ENCODE measurements around the gene NOL8. TPM values are rescaled to one million over a fixed set of nuclear protein-coding genes. Genes with fewer than 3 reads are reported as not detected.

The NOL8 gene
- 58.7 TPM for total RNA-seq
- 10 to 100 TPM; 23.5 to 28.5 (median 26.6) TPM for polyA plus RNA-seq

DNA sequence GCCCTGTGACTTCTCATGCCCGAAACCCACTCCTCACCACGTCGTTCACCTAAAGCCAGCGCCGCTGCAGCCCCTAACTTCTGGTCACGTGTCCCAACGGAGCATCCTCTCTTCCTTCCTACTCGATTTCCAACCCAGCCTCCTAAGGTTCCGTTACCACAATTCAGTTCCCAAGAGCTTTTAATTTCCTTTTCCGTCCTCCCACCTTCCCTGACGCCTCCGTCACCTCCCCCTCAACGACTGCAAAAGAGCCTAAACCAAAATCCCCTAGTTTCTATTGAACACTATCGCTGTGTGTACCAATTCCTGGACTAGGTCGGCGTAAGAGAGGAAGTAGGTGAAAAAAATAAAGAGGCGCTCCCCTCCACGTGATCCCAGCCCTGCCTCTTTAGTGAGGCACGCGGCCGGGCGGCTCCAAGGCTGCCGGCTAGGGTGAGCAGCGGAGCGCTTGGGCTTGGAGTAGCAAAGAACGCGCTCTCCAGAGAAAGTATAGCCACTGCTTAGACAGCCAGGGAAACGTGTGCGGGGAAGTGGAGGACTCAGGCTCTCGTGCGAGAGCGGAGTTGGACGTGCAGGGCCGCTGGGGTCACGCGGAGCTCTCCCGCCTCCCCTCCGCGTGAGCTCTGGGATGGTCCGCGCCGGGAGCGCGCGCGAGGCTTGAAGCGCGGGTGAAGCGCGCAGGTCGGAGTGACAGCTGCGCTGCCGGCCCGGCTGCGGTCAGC lies at the start of gene NOL8, which contains the start of gene CENPP:
NOL8 (minus strand) TSS at position 82 of the 722 bp plus-strand sequence. CDS start 1,189 bp downstream, outside the sequence.
CENPP (plus strand) TSS at position 685 of the 722 bp plus-strand sequence.
- DNase-seq (peak; percentile 77 to 94 (median 91)), ATAC-seq (ENCODE audit: low read depth in 2 of 2) (peak; percentile 96)
- Mint-ChIP-seq H3K27ac (peak within 1 kb of the TSS; percentile 98 to 100 (median 99)), H3K4me1 (peaks cover 17 to 50% (median 33%) of the 10 kb centered on the region in 4 donors), H3K27me3 (peaks cover 5% of the 10 kb centered on the region), H3K4me3 (peak within 1 kb of the TSS; percentile 92 to 100 (median 99)), H3K36me3 (peaks cover 18% of the 10 kb centered on the region), H3K9me3 (no peaks in the 10 kb centered on the region)
- Histone ChIP-seq H3K27me3 (ENCODE audit: control insufficient read depth, insufficient read depth, low read length) (no peaks in the 10 kb centered on the region), H3K4me1 (ENCODE audit: control insufficient read depth, insufficient read depth, low read length, poor library complexity, severe bottlenecking) (peaks cover 22% of the 10 kb centered on the region), H3K27ac (ENCODE audit: insufficient read depth, low read length, poor library complexity, severe bottlenecking) (peak within 1 kb of the TSS; percentile 92), H3K4me3 (ENCODE audit: low read depth, low read length) (peak within 1 kb of the TSS; percentile 99), H3K36me3 (ENCODE audit: control insufficient read depth, insufficient read depth, low read length) (peaks cover 25% of the 10 kb centered on the region), H3K9me3 (ENCODE audit: control insufficient read depth in 2 of 2, low read length in 2 of 2) (no peaks in the 10 kb centered on the region)

DNA sequence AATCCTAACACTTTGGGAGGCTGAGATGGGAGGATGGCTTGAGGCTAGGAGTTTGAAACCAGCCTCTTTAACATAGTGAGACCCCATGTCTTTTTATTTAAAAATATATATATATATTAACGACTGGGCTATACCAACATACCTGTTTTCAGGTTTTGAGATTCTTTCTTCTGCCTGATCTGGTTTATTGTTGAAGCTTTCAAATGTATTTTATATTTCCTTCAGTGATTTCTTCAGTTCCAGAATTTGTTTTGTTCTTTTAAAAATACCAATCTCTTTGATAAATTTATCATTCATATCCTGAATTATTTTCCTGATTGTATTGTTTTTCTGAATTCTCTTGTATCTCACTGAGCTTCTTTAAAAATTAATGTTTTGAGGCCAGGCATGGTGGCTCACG lies 48.0 kb upstream of the NOL8 start:
- no peak overlapping the region for H3K4me3 ChIP-seq (ENCODE audit: low read depth, low read length)
- H3K27me3 ChIP-seq (ENCODE audit: control insufficient read depth, insufficient read depth, low read length) = no peaks in the 10 kb centered on the region
- no peaks in the 10 kb centered on the region for H3K36me3 ChIP-seq (ENCODE audit: control insufficient read depth, insufficient read depth, low read length)
- Mint-ChIP-seq H3K4me3 (no peak overlapping the region), H3K27ac (no peak overlapping the region), H3K9me3 (peaks cover 0 to 34% (median 13%) of the 10 kb centered on the region in 7 donors), H3K4me1 (peaks cover 0 to 15% (median 3%) of the 10 kb centered on the region in 4 donors), H3K27me3 (no peaks in the 10 kb centered on the region), H3K36me3 (peaks cover 27% of the 10 kb centered on the region)
- no peak overlapping the region for H3K27ac ChIP-seq (ENCODE audit: insufficient read depth, low read length, poor library complexity, severe bottlenecking)
- H3K4me1 ChIP-seq (ENCODE audit: control insufficient read depth, insufficient read depth, low read length, poor library complexity, severe bottlenecking) = no peaks in the 10 kb centered on the region
- DNase-seq = no peak
- H3K9me3 ChIP-seq (ENCODE audit: control insufficient read depth in 2 of 2, low read length in 2 of 2) = peaks cover 8 to 10% of the 10 kb centered on the region in 2 experiments
- no peak for ATAC-seq (ENCODE audit: low read depth in 2 of 2)

DNA sequence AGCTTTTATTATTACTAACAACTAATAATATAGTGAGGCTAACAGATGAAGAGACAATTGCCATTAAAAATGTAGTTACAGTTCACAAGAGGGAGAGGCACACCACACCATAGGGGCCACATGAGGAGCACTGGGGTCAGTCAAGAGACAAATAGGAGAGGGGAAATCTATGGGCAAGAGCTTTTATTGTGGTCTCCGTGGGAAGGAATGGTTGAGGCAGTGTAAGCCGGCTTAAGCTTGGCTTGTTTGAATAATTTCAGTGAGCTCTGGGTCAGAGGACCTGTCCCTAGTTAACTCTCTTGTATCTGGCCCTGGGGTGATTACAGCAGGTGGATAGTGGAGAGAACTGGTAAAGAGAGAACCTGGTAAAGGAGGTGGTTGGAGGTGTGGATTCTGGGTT lies 43.9 kb upstream of the NOL8 start:
- Histone ChIP-seq H3K27me3 (ENCODE audit: control insufficient read depth, insufficient read depth, low read length) (no peaks in the 10 kb centered on the region), H3K9me3 (ENCODE audit: control insufficient read depth in 2 of 2, low read length in 2 of 2) (peaks cover 8 to 10% of the 10 kb centered on the region in 2 experiments), H3K4me1 (ENCODE audit: control insufficient read depth, insufficient read depth, low read length, poor library complexity, severe bottlenecking) (no peaks in the 10 kb centered on the region), H3K27ac (ENCODE audit: insufficient read depth, low read length, poor library complexity, severe bottlenecking) (no peak overlapping the region), H3K4me3 (ENCODE audit: low read depth, low read length) (no peak overlapping the region), H3K36me3 (ENCODE audit: control insufficient read depth, insufficient read depth, low read length) (no peaks in the 10 kb centered on the region)
- no peaks in the 10 kb centered on the region for H3K27me3 Mint-ChIP-seq
- DNase-seq (no peak), ATAC-seq (ENCODE audit: low read depth in 2 of 2) (no peak)
- H3K9me3 Mint-ChIP-seq = peaks cover 0 to 14% (median 4%) of the 10 kb centered on the region in 7 donors
- no peak overlapping the region for H3K4me3 Mint-ChIP-seq
- peaks cover 18% of the 10 kb centered on the region for H3K36me3 Mint-ChIP-seq
- no peak overlapping the region for H3K27ac Mint-ChIP-seq
- peaks cover 0 to 5% (median 3%) of the 10 kb centered on the region in 4 donors for H3K4me1 Mint-ChIP-seq

DNA sequence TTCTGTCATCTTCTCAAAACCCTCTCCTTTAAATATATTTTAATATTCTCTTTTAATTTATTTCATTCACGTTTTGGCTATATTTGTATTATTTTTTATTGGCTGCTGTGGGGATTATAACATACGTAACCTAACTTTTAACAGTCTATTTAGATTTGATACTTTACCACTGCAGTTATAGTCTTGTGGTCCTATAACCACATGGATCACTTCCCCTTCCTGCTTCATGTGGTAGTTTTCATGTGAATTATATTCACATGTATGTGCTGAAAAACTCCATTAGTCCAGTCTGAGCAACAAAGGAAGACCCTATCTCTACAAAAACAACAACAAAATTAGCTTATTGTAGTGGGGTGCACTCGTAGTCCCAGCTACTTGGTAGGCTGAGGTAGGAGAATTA lies 34.9 kb upstream of the NOL8 start:
- H3K4me3 ChIP-seq (ENCODE audit: low read depth, low read length) = no peak overlapping the region
- no peaks in the 10 kb centered on the region for H3K4me1 ChIP-seq (ENCODE audit: control insufficient read depth, insufficient read depth, low read length, poor library complexity, severe bottlenecking)
- DNase-seq = no peak
- ATAC-seq (ENCODE audit: low read depth in 2 of 2) = no peak
- Mint-ChIP-seq H3K27ac (no peak overlapping the region), H3K4me3 (no peak overlapping the region), H3K9me3 (peaks cover 0 to 24% (median 6%) of the 10 kb centered on the region in 7 donors), H3K4me1 (peaks cover 0 to 12% (median 3%) of the 10 kb centered on the region in 4 donors), H3K36me3 (peaks cover 19% of the 10 kb centered on the region), H3K27me3 (no peaks in the 10 kb centered on the region)
- H3K27ac ChIP-seq (ENCODE audit: insufficient read depth, low read length, poor library complexity, severe bottlenecking) = no peak overlapping the region
- H3K27me3 ChIP-seq (ENCODE audit: control insufficient read depth, insufficient read depth, low read length) = no peaks in the 10 kb centered on the region
- H3K36me3 ChIP-seq (ENCODE audit: control insufficient read depth, insufficient read depth, low read length) = no peaks in the 10 kb centered on the region
- peaks cover 3 to 4% of the 10 kb centered on the region in 2 experiments for H3K9me3 ChIP-seq (ENCODE audit: control insufficient read depth in 2 of 2, low read length in 2 of 2)

DNA sequence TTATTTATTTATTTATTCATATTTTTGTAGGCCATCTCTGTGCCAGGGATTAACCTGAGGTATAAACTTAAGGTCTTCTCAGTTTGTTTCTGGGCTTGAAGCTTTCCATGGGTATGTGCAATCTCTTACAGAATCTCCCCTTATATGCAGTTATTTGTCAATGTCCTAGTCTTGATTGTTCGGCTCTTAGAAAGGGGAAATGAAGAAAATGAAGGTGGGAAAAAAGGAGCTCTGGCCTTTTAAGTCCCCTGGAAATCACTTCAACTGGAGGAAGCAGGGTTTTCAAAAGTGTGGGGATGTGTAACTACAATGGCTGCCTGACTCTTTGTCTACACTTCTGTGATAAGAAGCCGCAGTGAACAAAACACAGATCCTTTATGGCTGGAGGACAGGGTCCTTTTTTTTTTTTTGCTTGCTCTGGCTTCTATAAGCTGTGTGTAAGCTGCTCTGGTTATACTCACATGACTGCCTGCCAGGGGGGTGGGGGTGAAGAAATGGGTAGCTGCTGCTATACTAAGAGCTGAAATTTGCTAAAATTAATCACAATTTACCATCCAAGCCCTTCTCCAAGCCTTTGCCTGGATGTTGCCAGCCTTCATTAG lies 34.3 kb upstream of the NOL8 start:
- no peak overlapping the region for H3K27ac Mint-ChIP-seq
- H3K4me3 ChIP-seq (ENCODE audit: low read depth, low read length) = no peak overlapping the region
- peaks cover 3 to 4% of the 10 kb centered on the region in 2 experiments for H3K9me3 ChIP-seq (ENCODE audit: control insufficient read depth in 2 of 2, low read length in 2 of 2)
- peaks cover 18% of the 10 kb centered on the region for H3K36me3 Mint-ChIP-seq
- H3K36me3 ChIP-seq (ENCODE audit: control insufficient read depth, insufficient read depth, low read length) = no peaks in the 10 kb centered on the region
- no peak overlapping the region for H3K27ac ChIP-seq (ENCODE audit: insufficient read depth, low read length, poor library complexity, severe bottlenecking)
- H3K4me3 Mint-ChIP-seq = no peak overlapping the region
- no peaks in the 10 kb centered on the region for H3K27me3 Mint-ChIP-seq
- H3K4me1 Mint-ChIP-seq = peaks cover 0 to 12% (median 3%) of the 10 kb centered on the region in 4 donors
- ATAC-seq (ENCODE audit: low read depth in 2 of 2) (no peak), DNase-seq (no peak)
- H3K27me3 ChIP-seq (ENCODE audit: control insufficient read depth, insufficient read depth, low read length) = no peaks in the 10 kb centered on the region
- H3K9me3 Mint-ChIP-seq = peaks cover 0 to 28% (median 8%) of the 10 kb centered on the region in 7 donors
- no peaks in the 10 kb centered on the region for H3K4me1 ChIP-seq (ENCODE audit: control insufficient read depth, insufficient read depth, low read length, poor library complexity, severe bottlenecking)

GRCh38 chr9:92353051-92353450 lies 27.9 kb upstream of the NOL8 start:
- peaks cover 26% of the 10 kb centered on the region for H3K36me3 Mint-ChIP-seq
- no peaks in the 10 kb centered on the region for H3K4me1 ChIP-seq (ENCODE audit: control insufficient read depth, insufficient read depth, low read length, poor library complexity, severe bottlenecking)
- H3K4me3 Mint-ChIP-seq = no peak overlapping the region
- no peak for DNase-seq
- no peak overlapping the region for H3K27ac ChIP-seq (ENCODE audit: insufficient read depth, low read length, poor library complexity, severe bottlenecking)
- H3K9me3 Mint-ChIP-seq = peaks cover 0 to 23% (median 6%) of the 10 kb centered on the region in 7 donors
- no peaks in the 10 kb centered on the region for H3K36me3 ChIP-seq (ENCODE audit: control insufficient read depth, insufficient read depth, low read length)
- no peak overlapping the region for H3K4me3 ChIP-seq (ENCODE audit: low read depth, low read length)
- H3K9me3 ChIP-seq (ENCODE audit: control insufficient read depth in 2 of 2, low read length in 2 of 2) = peaks cover 2 to 3% of the 10 kb centered on the region in 2 experiments
- no peak for ATAC-seq (ENCODE audit: low read depth in 2 of 2)
- H3K4me1 Mint-ChIP-seq = peaks cover 0 to 3% (median under 1%) of the 10 kb centered on the region in 4 donors
- H3K27me3 Mint-ChIP-seq = no peaks in the 10 kb centered on the region
- no peak overlapping the region for H3K27ac Mint-ChIP-seq
- H3K27me3 ChIP-seq (ENCODE audit: control insufficient read depth, insufficient read depth, low read length) = no peaks in the 10 kb centered on the region

GRCh38 chr9:92350740-92351133 lies 25.6 kb upstream of the NOL8 start:
- peaks cover 15% of the 10 kb centered on the region for H3K36me3 Mint-ChIP-seq
- no peak for ATAC-seq (ENCODE audit: low read depth in 2 of 2)
- Histone ChIP-seq H3K4me3 (ENCODE audit: low read depth, low read length) (no peak overlapping the region), H3K36me3 (ENCODE audit: control insufficient read depth, insufficient read depth, low read length) (no peaks in the 10 kb centered on the region), H3K27me3 (ENCODE audit: control insufficient read depth, insufficient read depth, low read length) (no peaks in the 10 kb centered on the region), H3K9me3 (ENCODE audit: control insufficient read depth in 2 of 2, low read length in 2 of 2) (no peaks in the 10 kb centered on the region), H3K4me1 (ENCODE audit: control insufficient read depth, insufficient read depth, low read length, poor library complexity, severe bottlenecking) (no peaks in the 10 kb centered on the region), H3K27ac (ENCODE audit: insufficient read depth, low read length, poor library complexity, severe bottlenecking) (no peak overlapping the region)
- H3K9me3 Mint-ChIP-seq = peaks cover 0 to 8% (median 2%) of the 10 kb centered on the region in 7 donors
- H3K27ac Mint-ChIP-seq = no peak overlapping the region
- H3K4me3 Mint-ChIP-seq = no peak overlapping the region
- H3K27me3 Mint-ChIP-seq = no peaks in the 10 kb centered on the region
- H3K4me1 Mint-ChIP-seq = peaks cover 0 to 3% (median under 1%) of the 10 kb centered on the region in 4 donors
- DNase-seq = no peak
